HG03045 (cell line): ENCODE measurements around the gene IPO9.

ENCODE experiments used
- ATAC-seq: cut with Tn5 transposase; IDR thresholded peaks from one replicate; pipeline ENCODE4 v1.9.1; 2021; ENCODE audit warnings: mild to moderate bottlenecking, moderate library complexity; ENCODE audit not compliant: unreplicated experiment

IPO9 gene

DNA sequence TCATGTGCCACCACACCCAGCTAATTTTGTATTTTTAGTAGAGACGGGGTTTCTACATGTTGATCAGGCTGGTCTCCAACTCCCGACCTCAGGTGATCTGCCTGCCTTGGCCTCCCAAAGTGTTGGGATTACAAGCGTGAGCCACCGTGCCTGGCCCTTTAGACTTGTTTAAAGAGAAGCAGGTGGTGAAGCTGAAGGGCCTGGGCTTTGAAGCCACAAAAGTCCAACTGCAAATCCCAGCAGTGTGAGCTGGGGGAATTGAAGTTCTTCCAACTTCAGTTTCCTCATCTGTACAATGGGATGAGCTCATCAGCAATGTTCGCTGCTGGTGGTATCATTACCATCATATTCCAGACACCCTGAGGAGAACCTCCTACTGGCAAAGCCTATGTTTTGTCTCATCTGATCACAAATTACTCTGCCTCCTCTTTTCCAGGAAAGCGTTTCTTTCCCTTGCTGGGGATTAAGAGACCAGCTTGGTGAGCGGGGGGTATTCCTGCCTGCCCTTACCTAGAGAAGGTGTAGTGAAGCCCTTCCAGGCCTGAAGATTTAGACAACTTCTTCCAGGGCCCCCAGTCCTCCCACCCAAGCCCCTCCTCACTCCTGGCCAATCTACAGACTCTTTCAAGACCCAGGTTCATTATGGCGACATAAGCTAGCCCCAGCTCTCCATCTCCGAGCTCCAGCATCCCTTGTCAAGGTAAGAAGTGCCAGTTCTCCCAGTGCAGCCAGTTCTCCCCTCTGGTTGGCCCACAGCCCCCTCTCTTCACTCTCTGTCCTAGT is 57.3 kb downstream of the IPO9 start:
- no peak for ATAC-seq

DNA sequence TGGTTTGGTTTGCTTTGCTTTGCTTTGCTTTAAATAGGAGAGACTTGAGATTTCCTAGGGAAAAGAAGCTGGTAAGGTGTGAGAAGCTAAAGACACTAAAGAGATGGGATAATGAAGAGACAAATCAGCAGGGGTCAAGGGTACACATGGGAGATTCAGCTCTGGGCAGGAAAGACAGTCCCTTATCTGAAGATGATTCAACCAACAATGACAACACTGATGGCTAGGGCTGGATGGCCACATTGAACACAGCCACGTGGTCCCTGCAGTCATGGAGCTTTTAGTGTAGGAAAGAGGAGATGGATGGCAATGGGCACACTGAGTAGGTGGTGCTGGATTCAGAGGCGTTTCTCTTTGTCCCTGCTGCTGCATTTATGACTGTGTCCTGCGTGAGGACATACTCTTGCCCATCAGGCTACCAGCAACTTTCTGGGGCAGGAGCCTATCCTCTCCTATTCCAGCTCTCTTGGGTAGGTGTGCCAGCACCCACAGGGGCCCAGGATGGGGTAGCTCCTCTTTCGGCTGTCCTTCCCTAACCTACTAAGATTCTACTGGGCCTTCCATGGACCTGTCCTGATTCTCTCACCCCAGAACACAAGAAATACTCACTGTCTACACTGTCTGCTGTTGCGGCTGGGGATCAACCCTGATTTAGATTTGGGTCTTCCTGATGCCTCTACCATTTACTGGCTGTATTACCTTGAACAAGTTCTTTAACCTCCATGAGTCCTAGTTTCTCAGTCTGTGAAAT is 58.3 kb downstream of the IPO9 start:
- no peak for ATAC-seq

DNA sequence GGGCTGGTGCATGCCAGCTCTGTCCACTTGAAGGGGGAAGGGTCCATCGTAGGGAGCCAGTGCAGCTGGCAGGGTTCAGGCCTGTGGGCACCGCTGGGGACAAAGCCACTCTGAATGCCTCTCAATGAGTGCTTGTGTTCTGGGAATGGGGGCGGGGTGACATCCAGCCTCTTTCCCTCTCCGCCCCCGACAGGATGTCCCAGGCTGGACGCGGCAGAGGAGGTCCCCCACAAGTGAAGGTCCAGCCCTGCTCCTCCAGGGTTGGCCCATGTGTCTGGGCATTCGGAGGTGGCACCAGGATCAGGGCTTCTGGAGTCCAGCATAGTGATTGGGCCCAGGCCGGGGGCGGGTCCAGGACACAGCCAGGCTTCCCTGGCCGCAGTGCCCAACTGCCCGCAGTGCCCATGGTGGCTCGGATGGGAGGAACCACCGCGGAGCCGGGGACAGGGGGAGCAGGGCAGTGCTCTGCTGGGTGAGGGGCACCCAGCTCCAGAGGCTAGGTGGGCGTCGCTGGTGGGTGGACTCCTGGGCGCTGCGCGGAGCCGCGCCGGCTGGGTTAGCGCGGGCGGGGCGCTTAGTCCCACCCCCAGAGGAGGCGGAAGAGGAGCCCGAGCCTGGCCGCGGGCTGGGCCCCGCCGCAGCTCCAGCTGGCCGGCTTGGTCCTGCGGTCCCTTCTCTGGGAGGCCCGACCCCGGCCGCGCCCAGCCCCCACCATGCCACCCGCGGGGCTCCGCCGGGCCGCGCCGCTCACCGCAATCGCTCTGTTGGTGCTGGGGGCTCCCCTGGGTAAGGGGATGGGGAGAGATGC is 59.5 kb downstream of the IPO9 start, which contains the start of gene SHISA4:
SHISA4 (plus strand) TSS at position 617 of the 808 bp plus-strand sequence; CDS start at position 714, 97 bp downstream.
- ATAC-seq = no peak

DNA sequence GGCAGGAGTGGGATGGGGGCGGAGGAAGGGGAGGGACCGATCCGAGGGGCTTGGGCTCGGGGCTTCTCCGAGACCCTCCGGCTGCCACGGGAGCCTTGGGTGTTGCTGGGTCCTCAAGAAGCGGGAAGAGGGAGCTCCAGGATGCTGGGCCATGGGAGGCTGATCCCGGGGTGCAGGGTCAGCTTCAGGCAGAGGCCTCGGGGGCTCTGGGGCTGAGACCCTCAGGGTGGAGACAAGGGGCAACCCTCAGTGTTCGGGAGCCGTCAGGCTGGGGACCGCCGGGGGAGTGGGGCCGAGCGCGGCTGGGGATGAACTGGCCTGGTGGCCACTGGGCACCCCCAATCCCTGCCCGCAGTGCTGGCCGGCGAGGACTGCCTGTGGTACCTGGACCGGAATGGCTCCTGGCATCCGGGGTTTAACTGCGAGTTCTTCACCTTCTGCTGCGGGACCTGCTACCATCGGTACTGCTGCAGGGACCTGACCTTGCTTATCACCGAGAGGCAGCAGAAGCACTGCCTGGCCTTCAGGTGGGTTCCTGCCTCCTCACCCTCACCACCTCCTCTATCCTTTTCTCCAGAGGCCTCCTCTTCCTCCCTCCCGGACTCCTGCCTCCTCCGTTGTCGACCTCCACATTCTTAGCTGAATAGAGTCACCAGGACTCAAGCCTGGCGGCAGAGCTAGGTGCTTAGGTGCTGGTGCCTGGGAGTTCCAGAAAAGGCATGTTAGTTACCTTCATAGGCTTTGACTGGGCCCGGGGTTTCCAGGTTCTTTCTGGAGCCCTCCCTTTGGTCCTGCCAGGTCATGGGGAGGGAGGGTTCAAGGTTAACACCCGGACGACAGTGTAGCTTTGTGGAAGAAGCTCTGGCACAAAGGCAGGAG is 60.4 kb downstream of the IPO9 start:
- ATAC-seq = no peak

DNA sequence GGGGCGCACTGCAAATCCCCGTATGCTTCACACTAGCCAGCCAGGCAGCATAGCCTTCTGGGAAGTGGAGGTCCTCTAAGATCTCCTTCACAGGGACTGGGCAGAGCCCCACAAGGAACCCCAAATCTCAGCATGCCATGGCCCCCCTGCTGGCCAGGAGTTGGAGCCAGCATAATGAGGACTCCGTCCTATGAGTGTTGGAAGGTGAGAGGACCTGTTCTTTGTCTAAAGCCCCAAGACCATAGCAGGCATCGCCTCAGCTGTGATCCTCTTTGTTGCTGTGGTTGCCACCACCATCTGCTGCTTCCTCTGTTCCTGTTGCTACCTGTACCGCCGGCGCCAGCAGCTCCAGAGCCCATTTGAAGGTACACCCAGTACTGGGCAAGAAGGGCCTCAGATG is 61.3 kb downstream of the IPO9 start:
- ATAC-seq = no peak

DNA sequence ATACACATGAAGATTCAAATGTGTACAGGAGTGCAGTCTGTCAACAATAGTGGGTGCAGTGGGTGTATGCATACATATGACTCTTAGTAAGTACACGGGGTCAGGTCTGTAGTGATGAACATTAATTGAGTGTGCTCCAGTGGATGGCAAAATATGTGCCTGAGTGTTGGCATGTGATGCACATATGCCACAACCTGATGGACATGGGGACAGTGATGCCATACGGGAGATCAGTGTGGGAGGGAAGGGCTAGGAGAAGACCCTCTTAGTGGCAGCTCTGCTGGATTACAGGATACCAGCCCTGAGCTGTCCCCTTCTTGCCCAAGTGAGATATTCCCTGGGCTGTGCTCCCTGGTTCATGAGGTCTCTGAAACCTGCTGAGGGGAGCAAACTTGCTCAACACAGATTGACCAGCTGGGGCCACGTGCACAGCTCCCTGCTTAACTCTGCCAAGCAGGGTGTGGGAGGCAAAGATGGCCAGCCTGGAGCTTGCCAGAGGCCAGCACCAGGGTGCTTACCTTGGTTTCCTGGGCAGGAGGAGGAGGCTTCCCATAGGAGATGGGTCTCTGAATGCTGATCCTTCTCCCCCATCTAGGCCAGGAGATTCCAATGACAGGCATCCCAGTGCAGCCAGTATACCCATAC is 62.0 kb downstream of the IPO9 start:
- ATAC-seq = no peak

DNA sequence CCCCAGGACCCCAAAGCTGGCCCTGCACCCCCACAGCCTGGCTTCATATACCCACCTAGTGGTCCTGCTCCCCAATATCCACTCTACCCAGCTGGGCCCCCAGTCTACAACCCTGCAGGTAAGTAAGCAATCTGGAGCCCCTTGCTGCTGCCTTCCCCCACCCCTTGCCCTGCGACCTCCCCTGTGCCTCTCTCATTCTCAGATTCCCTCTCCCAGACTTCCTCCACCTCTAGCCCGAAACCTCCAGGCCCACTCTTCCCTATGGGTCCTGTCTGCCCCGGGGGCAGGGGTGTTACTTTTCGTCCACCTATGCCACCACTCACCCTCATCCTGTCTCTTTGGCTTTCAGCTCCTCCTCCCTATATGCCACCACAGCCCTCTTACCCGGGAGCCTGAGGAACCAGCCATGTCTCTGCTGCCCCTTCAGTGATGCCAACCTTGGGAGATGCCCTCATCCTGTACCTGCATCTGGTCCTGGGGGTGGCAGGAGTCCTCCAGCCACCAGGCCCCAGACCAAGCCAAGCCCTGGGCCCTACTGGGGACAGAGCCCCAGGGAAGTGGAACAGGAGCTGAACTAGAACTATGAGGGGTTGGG is 62.6 kb downstream of the IPO9 start:
- no peak for ATAC-seq

DNA sequence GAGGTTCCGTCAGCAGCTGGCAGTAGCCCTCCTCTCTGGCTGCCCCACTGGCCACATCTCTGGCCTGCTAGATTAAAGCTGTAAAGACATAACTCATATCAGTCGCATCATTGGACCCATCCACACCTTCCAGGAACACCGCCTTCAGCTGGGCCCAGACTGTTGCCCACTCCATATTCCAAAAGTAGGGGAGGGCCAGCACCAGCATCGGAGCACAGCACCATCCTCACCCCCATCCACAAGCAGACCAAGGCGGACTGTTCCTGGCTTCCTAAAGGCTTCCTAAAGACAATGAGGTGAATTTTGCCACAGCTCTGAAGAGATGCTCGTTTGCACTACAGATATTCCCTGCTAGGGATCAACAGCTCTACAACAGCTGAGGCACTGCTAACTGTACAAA is 63.3 kb downstream of the IPO9 start:
- ATAC-seq = no peak

DNA sequence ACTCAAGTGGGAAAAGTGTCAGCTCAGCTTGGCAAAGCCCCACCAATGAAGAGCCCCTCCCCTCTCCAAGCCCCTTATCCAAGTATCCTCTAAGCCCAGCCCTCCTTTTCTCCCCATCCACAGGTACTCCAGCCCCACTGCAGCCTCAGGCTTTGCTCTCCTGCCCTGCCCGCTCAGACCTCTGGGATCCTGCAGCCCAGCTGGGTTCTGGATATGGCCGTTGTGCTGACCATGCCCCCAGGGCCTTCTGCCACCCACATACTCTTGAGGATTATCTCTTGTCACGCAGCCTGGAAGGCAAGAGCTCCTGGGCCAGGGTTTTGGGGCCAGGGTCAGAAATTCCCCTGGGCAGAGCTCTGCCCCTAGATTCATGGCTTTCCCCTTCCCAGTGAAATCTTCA is 64.5 kb downstream of the IPO9 start:
- no peak for ATAC-seq

DNA sequence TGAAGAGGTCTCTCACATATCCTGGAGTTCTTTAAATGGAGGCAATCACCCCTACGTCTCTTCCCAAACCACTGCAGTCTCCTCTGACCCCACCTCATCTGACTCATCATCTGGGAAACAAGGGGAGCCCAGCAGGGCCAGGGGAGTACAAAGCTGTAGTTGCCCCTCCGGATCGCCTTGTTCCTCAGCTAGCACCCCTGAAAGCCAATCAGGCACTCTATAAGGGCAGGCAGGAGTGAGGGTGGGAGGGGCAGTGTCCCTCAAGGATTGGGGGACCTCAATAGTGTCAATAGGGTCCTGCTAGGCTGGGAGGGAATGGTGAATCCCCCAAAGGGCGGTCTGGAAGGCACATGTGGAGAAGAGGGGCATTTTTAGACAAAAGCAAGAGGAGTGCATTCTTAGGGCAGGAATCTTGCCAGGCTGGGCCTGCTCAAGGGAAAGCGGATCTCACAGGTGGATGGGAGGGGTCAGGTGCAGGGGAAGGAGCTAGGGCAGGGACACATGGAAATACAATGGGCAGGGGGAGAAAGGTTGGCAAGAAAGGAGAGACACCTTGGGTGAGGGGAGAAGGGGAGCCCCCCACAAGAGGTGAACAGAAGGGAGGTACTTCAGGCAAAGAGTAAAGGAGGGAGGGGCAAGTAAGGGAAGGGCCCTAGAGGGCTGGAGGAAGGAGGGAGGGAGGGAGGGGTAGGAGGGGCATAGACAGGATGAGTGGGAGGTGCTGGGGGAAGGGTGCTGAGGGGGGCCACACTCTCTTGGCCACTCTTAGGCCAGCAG is 65.6 kb downstream of the IPO9 start:
- ATAC-seq = no peak

DNA sequence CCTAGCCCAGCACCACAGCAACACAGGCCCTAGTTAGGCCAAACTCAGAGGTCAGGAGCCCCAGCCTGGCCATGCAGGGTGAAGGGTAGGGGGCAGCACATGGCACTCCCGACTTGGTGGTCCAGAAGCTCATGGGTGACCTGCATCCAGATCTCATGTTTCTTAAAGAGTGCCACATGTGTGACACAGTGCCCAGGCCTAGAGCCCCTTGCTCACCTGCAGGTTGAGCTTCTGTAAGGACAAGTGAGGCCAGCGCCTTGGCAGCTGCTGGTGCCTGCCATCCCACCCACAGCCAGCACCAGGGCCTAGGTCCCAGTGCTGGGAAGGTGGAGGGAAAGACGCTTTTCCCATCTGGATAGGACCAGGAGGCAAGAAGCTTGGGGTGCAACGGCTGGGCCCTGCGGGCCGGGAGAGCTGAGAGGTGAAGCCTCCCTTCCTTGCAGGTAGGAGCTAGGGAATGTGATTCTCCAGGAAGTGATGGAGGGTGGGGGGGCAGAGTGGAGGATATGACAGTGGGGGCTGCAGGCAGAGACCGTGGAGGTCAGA is 66.2 kb downstream of the IPO9 start:
- ATAC-seq = no peak

DNA sequence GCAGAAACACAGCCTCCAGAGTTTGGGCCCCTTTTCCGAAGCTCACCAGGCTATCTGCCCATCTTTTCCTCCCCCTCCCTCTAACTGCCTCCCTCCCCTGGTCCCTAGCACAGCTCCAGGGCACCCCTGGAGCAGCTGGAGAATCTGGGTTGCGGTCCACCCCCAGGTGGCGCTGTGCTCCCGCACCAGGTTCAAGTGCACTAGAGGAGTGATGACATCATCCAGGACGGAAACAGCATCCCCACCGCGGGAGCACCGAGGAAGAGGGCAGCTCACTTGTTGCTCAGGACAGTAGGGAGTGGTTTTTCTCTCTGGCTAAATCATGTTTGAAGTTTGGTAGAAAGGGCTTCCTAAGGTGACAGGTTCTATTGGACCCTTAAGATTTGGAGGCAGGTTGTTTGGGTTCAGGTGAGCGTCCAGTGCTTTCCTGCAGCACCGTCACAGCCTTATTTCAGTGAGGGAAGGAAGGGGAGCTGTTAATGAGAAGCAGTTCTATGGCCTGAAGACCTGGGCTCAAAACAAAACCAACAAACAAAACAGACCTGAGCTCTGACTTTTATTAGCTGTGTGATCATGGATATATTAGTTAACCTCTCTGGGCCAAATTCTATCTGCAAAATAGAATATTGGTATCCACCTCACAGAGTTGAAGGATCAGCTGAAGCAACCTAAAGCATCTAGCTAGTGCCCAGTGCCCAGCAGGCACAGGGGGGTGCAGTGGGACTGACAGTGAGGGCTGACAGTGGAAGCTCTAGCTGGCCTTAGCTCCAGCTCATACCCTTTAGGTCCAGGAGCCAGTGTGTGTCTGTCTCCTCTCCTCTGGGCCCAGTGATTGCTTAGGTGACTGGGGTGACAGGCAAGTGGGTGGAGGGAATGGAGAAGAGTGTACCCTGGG is 67.2 kb downstream of the IPO9 start:
- peak; percentile 73 for ATAC-seq

DNA sequence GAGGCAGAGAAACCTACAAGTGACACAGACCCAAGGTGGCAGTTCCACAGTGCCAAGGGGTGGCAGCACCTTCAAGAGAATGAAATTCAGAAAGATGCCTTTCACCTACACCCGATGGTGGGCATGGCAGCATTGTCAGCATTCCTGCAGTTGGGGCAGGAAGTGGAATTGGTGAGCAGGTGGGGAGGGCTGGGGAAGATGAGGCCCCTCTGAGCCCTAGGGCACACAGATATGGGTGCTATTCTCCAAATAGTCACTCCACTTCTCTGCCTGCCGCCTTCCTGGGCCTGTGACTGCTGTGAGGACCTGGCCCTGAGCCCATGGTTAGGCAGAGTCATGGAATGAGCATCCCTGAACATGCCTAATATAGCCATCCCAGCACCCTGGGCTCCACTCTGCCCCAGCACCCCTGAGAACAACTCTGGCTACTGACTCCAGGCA is 68.0 kb downstream of the IPO9 start:
- no peak for ATAC-seq

DNA sequence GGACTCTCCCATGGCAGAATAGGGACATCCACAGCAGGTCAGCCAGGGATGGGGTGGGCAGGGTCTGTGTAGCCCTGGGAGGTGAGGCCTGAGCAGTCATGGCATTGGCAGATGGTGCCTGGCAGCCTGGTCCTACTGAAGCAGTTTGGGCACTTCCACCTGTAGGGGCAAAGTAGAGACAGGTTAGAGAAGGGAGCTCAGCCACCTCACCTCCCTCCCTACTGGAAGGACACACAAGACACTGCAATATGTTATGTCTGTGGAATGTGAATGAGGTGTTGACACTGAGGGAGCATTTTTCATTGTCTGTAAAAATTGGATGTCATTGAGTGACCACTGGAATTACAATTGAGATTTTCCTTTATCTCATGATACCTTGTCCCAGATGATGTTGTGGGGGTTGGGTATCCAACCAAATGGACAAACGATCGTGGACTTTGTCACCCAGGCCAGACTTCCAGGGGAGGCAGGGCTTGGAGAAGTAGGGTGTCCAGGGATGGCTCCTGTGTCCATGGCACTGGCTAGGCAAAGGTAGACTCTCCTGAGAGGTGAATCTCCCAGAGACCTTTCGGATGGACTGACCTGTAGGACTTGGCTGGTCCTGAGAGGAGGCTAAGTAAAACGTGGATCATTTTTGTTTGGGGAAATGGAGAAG is 69.4 kb downstream of the IPO9 start:
- no peak for ATAC-seq

DNA sequence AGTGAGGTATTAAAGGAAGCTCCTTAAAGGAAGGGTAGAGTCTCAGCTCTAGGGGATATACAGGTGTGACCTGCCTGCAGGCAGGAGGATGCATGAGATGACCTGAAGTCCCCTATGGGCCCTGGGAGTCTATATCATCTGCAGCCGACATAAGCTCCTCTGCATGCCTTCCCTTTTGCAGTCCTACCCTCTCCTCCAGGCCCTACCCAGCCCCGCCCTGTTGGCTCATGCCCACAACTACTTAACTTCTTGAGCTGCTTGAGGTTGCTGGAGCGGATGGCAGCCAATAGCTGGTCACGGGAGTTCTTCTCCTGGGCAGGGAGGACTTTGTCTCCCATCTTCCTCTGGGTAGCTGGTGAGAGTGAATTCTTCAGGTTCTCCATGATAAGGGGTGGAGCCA is 70.0 kb downstream of the IPO9 start:
- no peak for ATAC-seq

DNA sequence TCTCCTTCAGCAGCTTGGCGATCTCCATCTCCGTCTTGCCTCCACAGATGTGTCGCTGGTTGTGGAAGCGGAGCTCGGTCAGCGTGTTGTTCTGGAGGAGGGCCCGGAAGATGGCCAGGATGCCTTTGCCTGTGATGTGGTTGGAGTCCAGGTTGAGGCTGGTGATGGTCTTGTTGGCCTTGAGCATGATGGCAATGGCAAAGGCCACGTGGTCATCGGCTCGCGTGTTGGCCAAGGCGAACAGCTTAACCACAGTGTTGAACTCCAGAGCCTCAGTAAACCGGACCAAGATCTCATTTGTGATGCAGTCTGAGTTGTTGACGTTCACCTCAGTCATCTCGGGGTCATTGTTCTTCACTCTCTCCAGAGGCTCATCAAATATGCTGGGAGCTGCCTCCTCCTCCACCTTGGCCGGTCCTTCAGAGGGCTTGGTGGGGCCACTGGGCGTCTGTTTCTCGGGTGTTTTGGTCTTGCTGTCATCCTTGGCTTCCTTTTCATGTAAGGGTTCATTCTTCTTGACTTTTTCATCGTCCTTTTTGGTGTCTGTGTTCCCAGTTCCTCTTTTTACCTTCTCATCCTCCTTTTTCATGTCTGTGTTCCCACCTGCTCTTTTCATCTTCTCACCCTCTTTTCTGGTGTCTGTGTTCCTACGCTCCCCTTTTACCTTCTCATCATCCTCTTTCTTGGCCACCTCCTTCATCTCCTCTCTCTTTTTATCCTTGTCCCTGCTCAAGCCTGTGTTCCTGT is 70.9 kb downstream of the IPO9 start:
- no peak for ATAC-seq
